ENCODE data around the gene VPS13D. TPM values are rescaled to one million over a fixed set of nuclear protein-coding genes. Genes with fewer than 3 reads are reported as not detected.

Gene VPS13D
- total and polyA plus RNA-seq, 10 of the 15 experiments (the other 5 are each of a cell fraction or from before 2014, with no cell fraction given), result 1.4 to 16.9 (median 8.5) TPM

DNA sequence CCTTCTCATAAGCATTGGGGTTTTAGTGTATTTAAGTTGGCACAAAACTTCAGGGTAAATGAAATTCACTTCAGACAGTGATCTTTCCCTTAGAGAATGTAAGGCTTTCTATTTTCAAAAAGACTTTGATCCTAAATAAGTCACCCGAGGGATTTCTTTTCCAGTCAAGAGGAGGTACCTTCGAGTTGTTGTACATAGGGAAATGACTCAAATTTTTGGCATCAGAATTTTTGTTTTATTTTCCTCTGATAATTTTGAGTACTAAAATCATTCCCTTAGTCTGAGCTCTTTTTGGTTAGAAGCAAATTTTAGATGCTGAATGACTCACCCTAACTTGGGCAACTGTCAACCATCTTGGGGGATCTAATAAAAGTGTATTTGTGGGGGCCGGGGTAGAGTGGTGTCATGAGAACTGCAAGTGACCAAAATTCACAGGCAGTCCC is 194.3 kb downstream of the VPS13D start:
- Histone ChIP-seq H3K79me2 (ENCODE audit: control insufficient read depth, insufficient read depth, low read length) (no peaks in the 10 kb centered on the region), H3K27me3 (replicated peaks in 1 of 2; ENCODE audit: control insufficient read depth in 2 of 2, insufficient read depth in 2 of 2, low read length in 1 of 2) (no peaks in the 10 kb centered on the region), H3K4me3 (no peak overlapping the region), H3K4me1 (ENCODE audit: control insufficient read depth, insufficient read depth, low read length) (no peaks in the 10 kb centered on the region), H4K20me1 (ENCODE audit: control insufficient read depth, insufficient read depth) (no peaks in the 10 kb centered on the region; the same call in 1 of the 2 replicates), H2AFZ (ENCODE audit: control insufficient read depth, low read depth, low read length) (no peak overlapping the region), H3K9ac (ENCODE audit: control insufficient read depth, insufficient read depth, low read length) (no peak overlapping the region), H3K4me2 (ENCODE audit: control insufficient read depth, insufficient read depth) (no peak overlapping the region), H3K27ac (ENCODE audit: control insufficient read depth, insufficient read depth) (no peak overlapping the region), H3K36me3 (ENCODE audit: control insufficient read depth in 2 of 2, insufficient read depth in 2 of 2, low read length in 1 of 2) (no peaks in the 10 kb centered on the region), H3K9me3 (replicated peaks; ENCODE audit: control insufficient read depth, insufficient read depth, low read length) (no peaks in the 10 kb centered on the region)
- SMC1A ChIA-PET (ENCODE audit: uncharacterized antibody, unreplicated experiment), result interaction anchor here (0.6 to 2.8 kb wide), 5 partner anchors 9 to 174 kb away, joined by 3 to 12 read pairs (median 6); no protein-coding TSS in a partner anchor
- in situ Hi-C loops (cut with MboI) (no loop called here), intact Hi-C loops (cut with micrococcal nuclease; ENCODE audit: unreplicated experiment) (no loop called here)
- FAIRE-seq (no peak), DNase-seq (ENCODE audit: low read depth, low spot score) (no peak), ATAC-seq (no peak)
- WGBS (ENCODE audit: insufficient coverage, insufficient replicate concordance, low lambda C conversion rate, missing lambda C conversion rate), result 75% methylated on average over 3 of the region's 3 CpGs
- BruUV-seq (replicated peaks), result no TSS peak
- POLR2A ChIA-PET, result interaction anchor here (1.1 to 1.5 kb wide), 2 partner anchors 9 to 10 kb away, joined by 3 to 4 read pairs; no protein-coding TSS in a partner anchor
- CTCF ChIA-PET, result interaction anchor here (0.9 to 2.5 kb wide), 5 partner anchors 9 to 23 kb away, joined by 3 to 8 read pairs (median 3); no protein-coding TSS in a partner anchor
- RAD21 ChIA-PET (ENCODE audit: unreplicated experiment), result interaction anchor here (1.8 kb wide), 1 partner anchor 11 kb away, joined by 6 read pairs; no protein-coding TSS in a partner anchor
- TF ChIP-seq, protein P1, sequence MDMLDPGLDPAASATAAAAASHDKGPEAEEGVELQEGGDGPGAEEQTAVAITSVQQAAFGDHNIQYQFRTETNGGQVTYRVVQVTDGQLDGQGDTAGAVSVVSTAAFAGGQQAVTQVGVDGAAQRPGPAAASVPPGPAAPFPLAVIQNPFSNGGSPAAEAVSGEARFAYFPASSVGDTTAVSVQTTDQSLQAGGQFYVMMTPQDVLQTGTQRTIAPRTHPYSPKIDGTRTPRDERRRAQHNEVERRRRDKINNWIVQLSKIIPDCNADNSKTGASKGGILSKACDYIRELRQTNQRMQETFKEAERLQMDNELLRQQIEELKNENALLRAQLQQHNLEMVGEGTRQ (IDR thresholded peaks at IDR 0.05; ENCODE audit: borderline replicate concordance, low read depth, low read length), result no peak
- TF ChIP-seq CREM (IDR thresholded peaks at IDR 0.05; ENCODE audit: low read depth) (no peak), CHD1 (IDR thresholded peaks at IDR 0.05; ENCODE audit: low read depth, low read length) (no peak), HDAC6 (IDR thresholded peaks at IDR 0.05; ENCODE audit: unreplicated experiment) (no peak), MYC (IDR thresholded peaks at IDR 0.05; ENCODE audit: insufficient read depth, insufficient read length, insufficient replicate concordance, low read length, severe bottlenecking) (no peak)

DNA sequence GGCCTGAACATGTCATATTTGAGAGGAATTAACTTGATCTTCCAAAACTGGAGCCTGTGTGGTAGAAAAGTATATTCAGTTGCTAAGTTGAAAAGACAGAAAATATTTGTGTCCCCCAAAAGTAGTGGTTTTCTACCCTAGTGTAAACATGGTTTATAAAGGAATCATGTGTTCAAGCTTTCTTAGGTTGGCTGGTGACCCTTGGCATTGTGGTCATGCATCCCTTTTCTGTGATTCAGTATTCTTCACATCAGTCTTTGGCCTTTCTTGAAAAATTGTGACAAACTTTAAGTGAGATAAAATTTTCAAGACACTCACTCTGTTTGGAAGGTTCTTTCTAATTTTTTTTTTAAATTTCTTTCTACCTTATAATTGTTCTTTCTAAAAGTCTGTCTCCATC is 195.0 kb downstream of the VPS13D start:
- ATAC-seq (no peak), DNase-seq (ENCODE audit: low read depth, low spot score) (no peak), FAIRE-seq (no peak)
- H4K20me1 ChIP-seq (ENCODE audit: control insufficient read depth, insufficient read depth), result no peaks in the 10 kb centered on the region; the same call in 1 of the 2 replicates
- no peaks in the 10 kb centered on the region for H3K9me3 ChIP-seq (replicated peaks; ENCODE audit: control insufficient read depth, insufficient read depth, low read length)
- H3K79me2 ChIP-seq (ENCODE audit: control insufficient read depth, insufficient read depth, low read length), result no peaks in the 10 kb centered on the region
- RAD21 ChIA-PET (ENCODE audit: unreplicated experiment), result interaction anchor here (1.8 kb wide), 1 partner anchor 10 kb away, joined by 6 read pairs; no protein-coding TSS in a partner anchor
- H3K27me3 ChIP-seq (replicated peaks in 1 of 2; ENCODE audit: control insufficient read depth in 2 of 2, insufficient read depth in 2 of 2, low read length in 1 of 2), result no peaks in the 10 kb centered on the region
- no peak overlapping the region for H2AFZ ChIP-seq (ENCODE audit: control insufficient read depth, low read depth, low read length)
- H3K27ac ChIP-seq (ENCODE audit: control insufficient read depth, insufficient read depth), result no peak overlapping the region
- H3K36me3 ChIP-seq (ENCODE audit: control insufficient read depth in 2 of 2, insufficient read depth in 2 of 2, low read length in 1 of 2), result no peaks in the 10 kb centered on the region
- POLR2A ChIA-PET, result interaction anchor here (1.1 to 1.5 kb wide), 2 partner anchors 10 kb away, joined by 3 to 4 read pairs; no protein-coding TSS in a partner anchor
- CTCF ChIA-PET, result interaction anchor here (0.9 to 2.0 kb wide), 2 partner anchors 9 to 10 kb away, joined by 3 to 5 read pairs; no protein-coding TSS in a partner anchor
- no peak overlapping the region for H3K4me2 ChIP-seq (ENCODE audit: control insufficient read depth, insufficient read depth)
- SMC1A ChIA-PET (ENCODE audit: uncharacterized antibody, unreplicated experiment), result interaction anchor here (0.6 to 2.8 kb wide), 5 partner anchors 9 to 174 kb away, joined by 3 to 12 read pairs (median 6); no protein-coding TSS in a partner anchor
- no peaks in the 10 kb centered on the region for H3K4me1 ChIP-seq (ENCODE audit: control insufficient read depth, insufficient read depth, low read length)
- no peak overlapping the region for H3K9ac ChIP-seq (ENCODE audit: control insufficient read depth, insufficient read depth, low read length)
- intact Hi-C loops (cut with micrococcal nuclease; ENCODE audit: unreplicated experiment), result no loop called here
- BruUV-seq (replicated peaks), result no TSS peak
- in situ Hi-C loops (cut with MboI), result no loop called here
- no peak overlapping the region for H3K4me3 ChIP-seq
- no peak for TF ChIP-seq KLF5 (IDR thresholded peaks at IDR 0.05; ENCODE audit: partially characterized antibody)
- TF ChIP-seq ZNF24 (IDR thresholded peaks at IDR 0.05), result no peak
- TF ChIP-seq MTA3 (IDR thresholded peaks at IDR 0.05; ENCODE audit: borderline replicate concordance, low read length), result no peak
- no peak for TF ChIP-seq CHD4 (IDR thresholded peaks at IDR 0.05)
- no peak for TF ChIP-seq TCF7 (IDR thresholded peaks at IDR 0.05; ENCODE audit: borderline replicate concordance)
- no peak for TF ChIP-seq EP300 (IDR thresholded peaks at IDR 0.05; ENCODE audit: borderline replicate concordance in 1 of 2, control insufficient read depth in 1 of 2, low read depth in 2 of 2, low read length in 2 of 2)
- TF ChIP-seq NFIC (IDR thresholded peaks at IDR 0.05; ENCODE audit: low read depth, low read length), result no peak
- no peak for TF ChIP-seq BRCA1 (IDR thresholded peaks at IDR 0.05; ENCODE audit: low read depth, low read length)
- no peak for TF ChIP-seq PAX8 (IDR thresholded peaks at IDR 0.05)
- no peak for TF ChIP-seq SMARCA5 (IDR thresholded peaks at IDR 0.05)
- no peak for TF ChIP-seq NR2C1 (IDR thresholded peaks at IDR 0.05)
- no peak for TF ChIP-seq YBX1 (IDR thresholded peaks at IDR 0.05)
- no peak for TF ChIP-seq ASH2L (IDR thresholded peaks at IDR 0.05; ENCODE audit: borderline replicate concordance, low read depth)
- no peak for TF ChIP-seq RBBP5 (conservative IDR thresholded peaks at IDR 0.05)
